Gastroesophageal sphincter (tissue), 3 donors: ENCODE measurements around the gene TBC1D10A.
A peak's percentile ranks its signal among the peaks of the same experiment; 100 is the strongest.

Experiments used
- EP300 ChIP-seq: sonication (generic); formaldehyde crosslinking; IDR thresholded peaks from one replicate; pipeline ENCODE4 v1.6.1; 2017; ENCODE audit warnings: antibody characterized with exemption, mild to moderate bottlenecking
- POLR2A ChIP-seq, 2 donors: fragments of 450-650 bp; IDR thresholded peaks; one replicate each; pipeline ENCODE4 v1.6.1; 2017; ENCODE audit warnings: antibody characterized with exemption in 2 of 2, mild to moderate bottlenecking in 2 of 2, moderate library complexity in 1 of 2
- POLR2AphosphoS5 ChIP-seq: sonication (generic); formaldehyde crosslinking; IDR thresholded peaks from one replicate; pipeline ENCODE4 v1.6.1; 2017; ENCODE audit warnings: antibody characterized with exemption
- TF ChIP-seq, protein P1 (sequence below), 4 experiments: fragments of 200-600 bp in 2 of 4; fragments of 450-650 bp in 2 of 4; sonication (generic) in 1 of 4; IDR thresholded peaks; one replicate each; pipeline ENCODE4 v1.5.1; 2017 to 2019; ENCODE audit warnings: antibody characterized with exemption in 4 of 4, mild to moderate bottlenecking in 2 of 4, moderate library complexity in 2 of 4

DNA sequence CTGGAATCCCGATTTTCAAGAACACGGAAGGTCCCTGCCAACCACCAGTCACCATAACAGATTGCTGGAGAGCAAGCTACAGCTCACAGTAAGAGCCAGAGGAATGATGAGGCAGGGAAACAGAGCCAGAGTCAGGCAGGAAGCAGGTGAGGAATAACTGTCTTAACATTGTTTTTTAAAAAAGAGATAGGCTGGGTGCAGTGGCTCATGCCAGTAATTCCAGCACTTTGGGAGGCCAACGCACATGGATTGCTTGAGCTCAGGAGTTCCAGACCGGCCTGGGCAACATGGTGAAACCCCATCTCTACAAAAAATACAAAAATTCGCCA lies 24.0 kb downstream of the TBC1D10A start:
- TF ChIP-seq, protein P1, sequence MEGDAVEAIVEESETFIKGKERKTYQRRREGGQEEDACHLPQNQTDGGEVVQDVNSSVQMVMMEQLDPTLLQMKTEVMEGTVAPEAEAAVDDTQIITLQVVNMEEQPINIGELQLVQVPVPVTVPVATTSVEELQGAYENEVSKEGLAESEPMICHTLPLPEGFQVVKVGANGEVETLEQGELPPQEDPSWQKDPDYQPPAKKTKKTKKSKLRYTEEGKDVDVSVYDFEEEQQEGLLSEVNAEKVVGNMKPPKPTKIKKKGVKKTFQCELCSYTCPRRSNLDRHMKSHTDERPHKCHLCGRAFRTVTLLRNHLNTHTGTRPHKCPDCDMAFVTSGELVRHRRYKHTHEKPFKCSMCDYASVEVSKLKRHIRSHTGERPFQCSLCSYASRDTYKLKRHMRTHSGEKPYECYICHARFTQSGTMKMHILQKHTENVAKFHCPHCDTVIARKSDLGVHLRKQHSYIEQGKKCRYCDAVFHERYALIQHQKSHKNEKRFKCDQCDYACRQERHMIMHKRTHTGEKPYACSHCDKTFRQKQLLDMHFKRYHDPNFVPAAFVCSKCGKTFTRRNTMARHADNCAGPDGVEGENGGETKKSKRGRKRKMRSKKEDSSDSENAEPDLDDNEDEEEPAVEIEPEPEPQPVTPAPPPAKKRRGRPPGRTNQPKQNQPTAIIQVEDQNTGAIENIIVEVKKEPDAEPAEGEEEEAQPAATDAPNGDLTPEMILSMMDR (IDR thresholded peaks at IDR 0.05), result no peak
- TF ChIP-seq POLR2A (IDR thresholded peaks at IDR 0.05), result no peak
- peak; percentile 34 for TF ChIP-seq POLR2AphosphoS5
- no peak for TF ChIP-seq EP300
